Measurements from ENCODE around the gene SPACA6.
"Not testable (repeated sequence)": the region's sequence is repeated elsewhere in the genome, so short reads cannot be mapped to it uniquely, and the experiment has no call there.

The SPACA6 gene

GRCh38 chr19:51706885-51707284 is 13.8 kb downstream of the SPACA6 start:
- no peak for DNase-seq

- no peak for DNase-seq
Measured at GRCh38 chr19:51708811-51709210, 15.7 kb downstream of the SPACA6 start.

GRCh38 chr19:51709575-51709974 is 16.4 kb downstream of the SPACA6 start:
- DNase-seq = no peak

- no peak for DNase-seq
Measured at GRCh38 chr19:51710163-51710562, 17.0 kb downstream of the SPACA6 start.

- no peak for DNase-seq
Measured at GRCh38 chr19:51711702-51712101, 18.6 kb downstream of the SPACA6 start.

GRCh38 chr19:51712461-51713081 is 19.4 kb downstream of the SPACA6 start:
- peak; percentile 63 for DNase-seq

GRCh38 chr19:51713319-51714285 is 20.5 kb downstream of the SPACA6 start:
- no peak for DNase-seq

GRCh38 chr19:51714848-51715247 is 21.7 kb downstream of the SPACA6 start:
- peak; percentile 44 for DNase-seq

GRCh38 chr19:51715850-51716249 is 22.7 kb downstream of the SPACA6 start:
- no peak for DNase-seq

GRCh38 chr19:51716925-51717324 is 23.8 kb downstream of the SPACA6 start:
- DNase-seq = no peak

- DNase-seq = no peak
Measured at GRCh38 chr19:51719251-51719988, 26.3 kb downstream of the SPACA6 start.

GRCh38 chr19:51721905-51722304 is 28.8 kb downstream of the SPACA6 start:
- DNase-seq = no peak

GRCh38 chr19:51722492-51722891 is 29.4 kb downstream of the SPACA6 start:
- DNase-seq = no peak

GRCh38 chr19:51724543-51724942 is 31.4 kb downstream of the SPACA6 start:
- no peak for DNase-seq

GRCh38 chr19:51726049-51726448 is 32.9 kb downstream of the SPACA6 start:
- peak; percentile 23 for DNase-seq

GRCh38 chr19:51727349-51727880 is 34.3 kb downstream of the SPACA6 start:
- no peak for DNase-seq

- no peak for DNase-seq
Measured at GRCh38 chr19:51729781-51730180, 36.7 kb downstream of the SPACA6 start.

GRCh38 chr19:51733742-51734522 is 40.8 kb downstream of the SPACA6 start:
- DNase-seq = no peak

- DNase-seq = peak; percentile 84
Measured at GRCh38 chr19:51735759-51736449, 42.8 kb downstream of the SPACA6 start.

GRCh38 chr19:51737389-51737788 is 44.3 kb downstream of the SPACA6 start:
- no peak for DNase-seq

GRCh38 chr19:51737924-51738323 is 44.8 kb downstream of the SPACA6 start:
- no peak for DNase-seq

GRCh38 chr19:51738523-51738922 is 45.4 kb downstream of the SPACA6 start:
- DNase-seq = not testable (repeated sequence)

All from OCI-M1 (cell line).